H1 (cell line): ENCODE results near the gene ESCO1. TPM values are rescaled to one million over a fixed set of nuclear protein-coding genes. Genes with fewer than 3 reads are reported as not detected.

ENCODE experiments used
- CTCF ChIA-PET: fragments of 300-600 bp; sonication (Branson Sonifier 250); formaldehyde crosslinking; loops from one replicate; lab custom pipeline; 2021; ENCODE audit not compliant: partially characterized antibody; lab: Charles Lee
- POLR2A ChIA-PET: fragments of 300-600 bp; sonication (Branson Sonifier 250); formaldehyde crosslinking; loops from one replicate; lab custom pipeline; 2021; ENCODE audit warnings: inconsistent platforms; ENCODE audit not compliant: partially characterized antibody; lab: Charles Lee
- DNase-seq, 2 experiments: peaks; one replicate each; pipeline versions ENCODE4 v3.0.0 to v3.0.0-alpha.2; 2010 to 2022; ENCODE audit warnings: low spot score in 2 of 2, low read depth in 1 of 2, mixed read lengths in 1 of 2
- FAIRE-seq: peaks from 2 replicates; lab custom pipeline; 2011; peaks lifted over from hg19 to GRCh38; lab: Jason Lieb, UNC
- H2AFZ ChIP-seq: 2 replicates; pipeline ENCODE4 v1.8.1; 2012; ENCODE audit warnings: low read length, inconsistent platforms
- H2AK5ac ChIP-seq: 2 replicates; pipeline ENCODE4 v1.6.1; 2013; ENCODE audit warnings: low read depth, low read length
- H2BK120ac ChIP-seq: replicated peaks from 2 replicates; pipeline ENCODE3; 2013; ENCODE audit warnings: low read depth, low read length, inconsistent platforms
- H2BK12ac ChIP-seq: 2 replicates; pipeline ENCODE4 v1.6.1; 2013; ENCODE audit warnings: low read depth, low read length
- H2BK15ac ChIP-seq: 2 replicates; pipeline ENCODE4 v1.6.1; 2013; ENCODE audit warnings: low read length
- H2BK20ac ChIP-seq: 2 replicates; pipeline ENCODE4 v1.6.1; 2013; ENCODE audit warnings: low read length
- H2BK5ac ChIP-seq: 2 replicates; pipeline ENCODE4 v1.6.1; 2013; ENCODE audit warnings: low read depth, low read length
- H3K14ac ChIP-seq: 2 replicates; pipeline ENCODE4 v1.6.1; 2013; ENCODE audit warnings: inconsistent platforms; ENCODE audit not compliant: insufficient read length
- H3K18ac ChIP-seq: 2 replicates; pipeline ENCODE4 v1.6.1; 2013; ENCODE audit warnings: low read length; ENCODE audit errors: extremely low read depth
- H3K23ac ChIP-seq: 2 replicates; pipeline ENCODE4 v1.6.1; 2013; ENCODE audit warnings: inconsistent platforms; ENCODE audit not compliant: insufficient read length
- H3K23me2 ChIP-seq: 2 replicates; pipeline ENCODE4 v1.6.1; 2013; ENCODE audit warnings: low read depth, low read length
- H3K27ac ChIP-seq: 2 replicates; pipeline ENCODE4 v1.6.1; 2011; ENCODE audit warnings: low read depth, low read length, inconsistent platforms
- H3K27me3 ChIP-seq, 4 experiments: replicated peaks in 1 of 4; 1 replicate in 1 of 4; 2 replicates in 3 of 4; pipeline versions ENCODE4 v1.6.1 to v1.8.1; 2011 to 2013; ENCODE audit warnings: low read length in 3 of 4, mild to moderate bottlenecking in 3 of 4, inconsistent platforms in 2 of 4, mixed read lengths in 2 of 4, moderate library complexity in 1 of 4; ENCODE audit not compliant: control insufficient read depth in 3 of 4, insufficient read depth in 3 of 4; ENCODE audit errors: extremely low read depth in 1 of 4
- H3K36me3 ChIP-seq, 4 experiments: 2 replicates each; pipeline versions ENCODE4 v1.6.1 to v1.8.1; 2011 to 2013; ENCODE audit warnings: mild to moderate bottlenecking in 4 of 4, low read length in 3 of 4, moderate library complexity in 2 of 4, control low read depth in 1 of 4, inconsistent platforms in 1 of 4; ENCODE audit not compliant: insufficient read depth in 4 of 4, control insufficient read depth in 2 of 4
- H3K4ac ChIP-seq: replicated peaks from 2 replicates; pipeline ENCODE3; 2013; ENCODE audit warnings: low read length, low read depth, mixed read lengths, inconsistent platforms; ENCODE audit not compliant: insufficient read length
- H3K4me1 ChIP-seq, 4 experiments: replicated peaks in 1 of 4; 1 replicate in 1 of 4; 2 replicates in 3 of 4; pipeline versions ENCODE4 v1.6.1 to v1.8.1; 2011 to 2013; ENCODE audit warnings: low read length in 3 of 4, inconsistent platforms in 2 of 4, mixed read lengths in 1 of 4; ENCODE audit not compliant: insufficient read depth in 4 of 4, control insufficient read depth in 3 of 4
- H3K4me2 ChIP-seq, 2 experiments: 2 replicates each; pipeline versions ENCODE4 v1.6.1 to v1.8.1; 2011 to 2013; ENCODE audit warnings: low read depth in 2 of 2, low read length in 2 of 2, control low read depth in 1 of 2, inconsistent platforms in 1 of 2, mild to moderate bottlenecking in 1 of 2; ENCODE audit not compliant: insufficient read depth in 1 of 2
- H3K4me3 ChIP-seq, 4 experiments: fragments of 200-600, 300-600 bp in 1 of 4; sonication (generic), shearing (Covaris generic), sonication (Bioruptor Twin) in 1 of 4; 2 replicates each; pipeline versions ENCODE4 v1.5.1 to v1.8.1; 2011 to 2016; ENCODE audit warnings: low read length in 4 of 4, low read depth in 3 of 4, control low read depth in 2 of 4, inconsistent platforms in 2 of 4, mild to moderate bottlenecking in 2 of 4, mixed read lengths in 1 of 4, moderate library complexity in 1 of 4; ENCODE audit not compliant: insufficient read depth in 2 of 4; ENCODE audit errors: extremely low read depth in 1 of 4
- H3K56ac ChIP-seq: replicated peaks from 2 replicates; pipeline ENCODE3; 2013; ENCODE audit warnings: low read depth, mild to moderate bottlenecking, mixed read lengths, low read length, inconsistent platforms; ENCODE audit not compliant: insufficient read length
- H3K79me1 ChIP-seq: 2 replicates; pipeline ENCODE4 v1.6.1; 2013; ENCODE audit warnings: low read depth, low read length, control low read depth
- H3K79me2 ChIP-seq, 2 experiments: 2 replicates each; pipeline versions ENCODE4 v1.6.1 to v1.8.1; 2012 to 2013; ENCODE audit warnings: low read length in 2 of 2, mild to moderate bottlenecking in 2 of 2, inconsistent platforms in 1 of 2; ENCODE audit not compliant: insufficient read depth in 2 of 2, control insufficient read depth in 1 of 2
- H3K9ac ChIP-seq, 4 experiments: replicated peaks in 1 of 4; 1 replicate in 1 of 4; 2 replicates in 3 of 4; pipeline versions ENCODE4 v1.6.1 to v1.8.1; 2011 to 2013; ENCODE audit warnings: low read depth in 3 of 4, low read length in 3 of 4, control low read depth in 2 of 4, mild to moderate bottlenecking in 2 of 4, moderate library complexity in 2 of 4, inconsistent platforms in 1 of 4; ENCODE audit errors: extremely low read depth in 1 of 4
- H3K9me3 ChIP-seq, 2 experiments: 2 replicates each; pipeline versions ENCODE4 v1.6.1 to v1.8.1; 2012 to 2013; ENCODE audit warnings: mild to moderate bottlenecking in 2 of 2, moderate library complexity in 2 of 2, control low read depth in 1 of 2, inconsistent platforms in 1 of 2, low read depth in 1 of 2, low read length in 1 of 2, mixed read lengths in 1 of 2; ENCODE audit not compliant: insufficient read depth in 2 of 2
- H4K20me1 ChIP-seq, 2 experiments: replicated peaks in 1 of 2; 2 replicates each; pipeline versions ENCODE3 to v1.8.1; 2011 to 2013; ENCODE audit warnings: inconsistent platforms in 2 of 2, low read length in 2 of 2, mild to moderate bottlenecking in 1 of 2; ENCODE audit not compliant: insufficient read depth in 2 of 2, control insufficient read depth in 1 of 2
- H4K5ac ChIP-seq: 2 replicates; pipeline ENCODE4 v1.6.1; 2013; ENCODE audit warnings: low read length, low read depth, mixed read lengths, inconsistent platforms; ENCODE audit not compliant: insufficient read length
- H4K8ac ChIP-seq: 2 replicates; pipeline ENCODE4 v1.8.0; 2013; ENCODE audit warnings: mild to moderate bottlenecking, moderate library complexity, low read length, inconsistent platforms; ENCODE audit not compliant: insufficient read depth; ENCODE audit errors: extremely low read depth
- H4K91ac ChIP-seq: replicated peaks from 2 replicates; pipeline ENCODE3; 2013; ENCODE audit warnings: low read length, mixed read lengths, inconsistent platforms; ENCODE audit not compliant: insufficient read length
- BACH1 ChIP-seq: IDR thresholded peaks from 2 replicates; pipeline ENCODE4 v1.6.1; 2012; ENCODE audit warnings: low read length, improper control_type of control experiment
- CBX8 ChIP-seq: fragments of 300-800, 300-1000 bp; sonication (generic); IDR thresholded peaks from 2 replicates; pipeline ENCODE4 v1.7.1; 2016; ENCODE audit warnings: low read depth, low read length, borderline replicate concordance
- E2F6 ChIP-seq: IDR thresholded peaks from 2 replicates; pipeline ENCODE4 v1.6.1; 2012; ENCODE audit warnings: inconsistent platforms
- EGR1 ChIP-seq: IDR thresholded peaks from 2 replicates; pipeline ENCODE4 v1.6.1; 2011; ENCODE audit warnings: low read depth, low read length, borderline replicate concordance
- HDAC2 ChIP-seq, 2 experiments: fragments of 300-600 bp in 1 of 2; sonication (generic) in 1 of 2; IDR thresholded peaks; 2 replicates each; pipeline ENCODE4 v1.6.1; 2011 to 2012; ENCODE audit warnings: low read depth in 2 of 2, low read length in 2 of 2, mild to moderate bottlenecking in 2 of 2, moderate library complexity in 2 of 2, borderline replicate concordance in 1 of 2, inconsistent platforms in 1 of 2
- PHF8 ChIP-seq: fragments of 200-600 bp; sonication (generic); conservative IDR thresholded peaks from 2 replicates; pipeline ENCODE4 v1.7.1; 2012; ENCODE audit warnings: low read depth, mild to moderate bottlenecking, inconsistent platforms, low read length, moderate library complexity
- RAD21 ChIP-seq, 2 experiments: IDR thresholded peaks in 1 of 2; conservative IDR thresholded peaks in 1 of 2; 2 replicates each; pipeline ENCODE4 v1.6.1; 2011; ENCODE audit warnings: low read depth in 2 of 2, low read length in 2 of 2, improper control_type of control experiment in 1 of 2, inconsistent platforms in 1 of 2, mild to moderate bottlenecking in 1 of 2, moderate library complexity in 1 of 2
- RBBP5 ChIP-seq: IDR thresholded peaks from 2 replicates; pipeline ENCODE4 v1.7.1; 2012; ENCODE audit warnings: low read depth, mild to moderate bottlenecking, inconsistent platforms, low read length, moderate library complexity, borderline replicate concordance
- SP1 ChIP-seq: IDR thresholded peaks from 2 replicates; pipeline ENCODE4 v1.6.1; 2011; ENCODE audit warnings: low read depth, low read length
- TBP ChIP-seq: IDR thresholded peaks from 2 replicates; pipeline ENCODE4 v1.6.1; 2011; ENCODE audit warnings: low read depth, low read length, improper control_type of control experiment
- TEAD4 ChIP-seq: IDR thresholded peaks from 2 replicates; pipeline ENCODE4 v1.6.1; 2012; ENCODE audit warnings: low read depth, low read length, inconsistent platforms, mixed read lengths
- YY1 ChIP-seq: IDR thresholded peaks from 2 replicates; pipeline ENCODE4 v1.6.1; 2011; ENCODE audit warnings: low read depth, mild to moderate bottlenecking, low read length
- WGBS, 2 experiments: shearing (Covaris generic) in 1 of 2; methylation state at CpG; one replicate each; pipeline versions ENCODE4 v1.1.6 to v1.1.7; 2013 to 2015; ENCODE audit warnings: low lambda C conversion rate in 2 of 2, mixed read lengths in 2 of 2, inconsistent platforms in 1 of 2, low coverage in 1 of 2, missing lambda C conversion rate in 1 of 2; ENCODE audit not compliant: insufficient replicate concordance in 2 of 2, insufficient coverage in 1 of 2, insufficient read length in 1 of 2; ENCODE audit errors: extremely low coverage in 1 of 2, missing lambda C conversion rate in 1 of 2; 5-methylcytosine and 5-hydroxymethylcytosine counted together
- polyA plus RNA-seq, 7 experiments: library from polyadenylated mRNA; depleted of rRNA in 3 of 7; stranded (reverse) in 5 of 7; unstranded in 2 of 7; fragments of >200 nt in 5 of 7; fragments of 200-250 nt in 2 of 7; gene quantifications; 1 replicate in 5 of 7; 2 replicates in 1 of 7; 4 replicates in 1 of 7; pipeline versions ENCODE4 v1.2.1 to v1.2.3, GENCODE V29; 2011 to 2013; ENCODE audit warnings: missing spikeins in 2 of 7, mixed read lengths in 2 of 7
- total RNA-seq: library from RNA; stranded (reverse); fragmentation: NEBNext Ultra II Directional; extraction: Animal tissue kit (Norgen Biotek cat#: 25700); gene quantifications from 2 replicates; pipeline ENCODE4 v1.2.1, GENCODE V29; 2021

The ESCO1 gene
- total and polyA plus RNA-seq, 2 of the 8 experiments (the other 6 are each of a cell fraction or from before 2014, with no cell fraction given): 5.8 to 48.3 TPM

DNA sequence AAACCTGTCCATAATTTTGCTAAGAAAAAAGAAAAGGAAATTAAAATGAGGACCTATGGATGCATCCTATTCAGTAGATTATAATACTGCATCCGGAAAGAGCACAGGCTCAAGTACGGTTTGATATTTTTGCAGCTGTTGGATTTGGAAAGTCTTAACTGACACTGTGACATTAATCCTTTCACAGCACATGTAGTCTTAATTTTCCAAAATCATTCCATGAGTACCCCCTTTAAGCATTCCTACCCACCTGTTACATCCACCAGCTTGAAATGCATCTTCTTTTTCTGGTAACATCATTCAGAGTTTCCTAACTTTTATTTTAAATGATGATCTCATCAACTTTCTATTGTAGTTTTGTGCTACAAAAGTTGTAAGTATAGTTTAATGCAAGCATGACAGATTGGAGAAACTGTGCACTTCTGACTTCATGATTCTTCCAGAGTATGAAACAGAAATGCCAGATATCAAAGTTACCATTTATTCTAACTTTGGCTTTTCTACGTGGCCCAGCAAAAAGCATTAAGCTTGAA, 113.5 kb downstream of the ESCO1 start:
- no peak overlapping the region for H3K23ac ChIP-seq
- no peak overlapping the region for H2AFZ ChIP-seq
- H4K5ac ChIP-seq: no peak overlapping the region
- H3K4me2 ChIP-seq: no peak overlapping the region
- DNase-seq (no peak), FAIRE-seq (no peak)
- no peak overlapping the region for H3K4me3 ChIP-seq
- no peaks in the 10 kb centered on the region for H4K20me1 ChIP-seq
- no peak overlapping the region for H3K27ac ChIP-seq
- no peak overlapping the region for H4K91ac ChIP-seq
- no peak overlapping the region for H3K18ac ChIP-seq
- no peak overlapping the region for H2AK5ac ChIP-seq
- no peak overlapping the region for H2BK12ac ChIP-seq
- no peak overlapping the region for H3K4ac ChIP-seq
- no peak overlapping the region for H2BK20ac ChIP-seq
- no peak overlapping the region for H3K56ac ChIP-seq
- H3K9me3 ChIP-seq: no peaks in the 10 kb centered on the region
- no peaks in the 10 kb centered on the region for H3K79me2 ChIP-seq
- no peak overlapping the region for H3K14ac ChIP-seq
- no peak overlapping the region for H2BK15ac ChIP-seq
- H3K9ac ChIP-seq: no peak overlapping the region
- H2BK120ac ChIP-seq: no peak overlapping the region
- no peaks in the 10 kb centered on the region; a peak in 1 of 8 replicates for H3K36me3 ChIP-seq
- no peaks in the 10 kb centered on the region for H3K23me2 ChIP-seq
- no peaks in the 10 kb centered on the region; a peak in 2 of 7 replicates for H3K4me1 ChIP-seq
- ChIA-PET CTCF (interaction anchor here (0.7 to 3.2 kb wide), 3 partner anchors 11 to 295 kb away, joined by 3 to 32 read pairs (median 4); no protein-coding TSS in a partner anchor), POLR2A (no interaction called here)
- no peak overlapping the region for H4K8ac ChIP-seq
- H3K79me1 ChIP-seq: no peaks in the 10 kb centered on the region
- TF ChIP-seq E2F6 (no peak), RBBP5 (no peak), HDAC2 (IDR thresholded peaks at IDR 0.05; ENCODE audit: borderline replicate concordance in 1 of 2, low read depth in 2 of 2, low read length in 2 of 2) (no peak), TEAD4 (no peak), YY1 (no peak), BACH1 (no peak), EGR1 (no peak), TBP (no peak), SP1 (no peak), RAD21 (IDR thresholded peaks at IDR 0.05 in 1 of 2, conservative IDR thresholded peaks at IDR 0.05 in 1 of 2; ENCODE audit: low read depth in 2 of 2, low read length in 2 of 2) (no peak), PHF8 (no peak), CBX8 (no peak)
- no peaks in the 10 kb centered on the region; a peak in 1 of 7 replicates for H3K27me3 ChIP-seq
- 96% methylated on average over 3 of the region's 3 CpGs; no CpG with 5 or more reads in 1 of the 2 experiments for WGBS, 2 experiments
- no peak overlapping the region for H2BK5ac ChIP-seq
